Pons (tissue), 1 donor: ENCODE data around the gene ARAP1.

Source experiments
- DNase-seq: peaks from one replicate; pipeline ENCODE4 v3.0.0-alpha.2; 2016; ENCODE audit warnings: low spot score

ARAP1 gene

DNA sequence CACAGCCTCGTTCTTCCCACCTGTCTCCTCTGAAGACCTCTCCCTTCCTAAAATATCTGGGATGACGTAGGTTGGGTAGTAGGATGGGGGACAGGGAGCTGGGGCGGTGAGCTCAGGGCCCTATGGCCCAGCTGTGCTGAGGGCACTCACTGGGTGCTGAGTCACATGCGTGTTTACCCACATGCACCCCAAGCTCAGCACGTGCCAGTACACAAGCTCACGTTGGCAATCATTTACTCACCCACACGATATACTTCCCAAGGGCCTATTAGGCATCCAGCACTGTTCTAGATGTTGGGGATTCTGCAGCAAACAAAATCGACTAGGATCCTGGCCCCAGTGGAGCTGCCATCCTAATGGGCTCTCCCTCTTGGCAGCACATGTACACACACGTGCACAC is 28.7 kb downstream of the ARAP1 start:
- no peak for DNase-seq

DNA sequence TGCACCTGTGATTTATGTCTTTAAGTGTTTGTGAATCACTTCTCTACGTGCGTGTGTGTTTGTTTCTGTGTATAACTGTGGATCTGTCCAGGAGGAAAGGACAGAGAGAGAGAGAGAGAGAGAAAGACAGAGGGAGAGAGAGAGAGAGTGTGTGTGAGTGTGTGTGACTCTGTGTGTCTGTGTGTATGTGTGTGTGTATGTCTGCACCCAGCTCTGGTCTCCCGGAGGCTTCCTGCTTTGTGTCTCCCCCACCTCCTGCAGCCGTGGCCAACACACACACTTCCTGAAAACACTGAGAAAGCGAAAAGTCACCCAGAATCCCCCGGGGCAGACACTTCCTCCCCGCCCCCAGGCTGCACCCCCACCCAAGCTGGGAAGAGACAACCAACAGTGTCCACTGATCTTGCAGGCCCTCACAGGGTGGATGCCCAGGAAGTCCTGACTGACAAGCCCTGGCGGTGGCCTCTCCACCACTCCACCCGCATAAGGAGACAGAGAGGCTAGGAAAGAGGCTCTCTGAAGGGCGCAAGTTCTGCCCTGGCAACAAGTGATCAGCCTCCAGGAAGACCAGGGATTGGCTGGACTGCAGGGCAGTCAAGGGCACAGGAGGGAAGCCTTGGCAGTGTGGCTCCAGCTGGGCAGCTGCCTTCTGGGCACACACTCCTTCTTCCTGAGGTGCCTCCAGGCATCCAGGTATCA is 30.0 kb downstream of the ARAP1 start:
- DNase-seq, result peak; percentile 91

DNA sequence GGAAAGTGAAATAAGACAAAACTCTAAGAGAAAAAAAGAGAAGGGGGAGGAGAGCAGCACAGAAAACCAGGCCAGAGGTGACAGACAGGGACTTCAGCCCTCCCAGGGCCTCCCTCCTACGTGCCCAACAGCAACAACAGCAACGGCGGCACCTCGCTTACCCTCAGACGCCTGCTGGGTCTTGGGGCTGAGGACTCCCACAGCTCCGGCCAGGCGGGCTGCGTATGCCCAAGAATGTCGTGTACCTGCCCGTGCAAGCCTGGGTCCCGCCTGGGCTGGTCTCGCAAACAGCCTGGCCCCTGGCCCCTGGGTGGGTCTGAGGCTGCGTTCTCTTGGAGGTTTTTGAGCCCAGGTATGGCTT is 30.5 kb downstream of the ARAP1 start:
- no peak for DNase-seq

DNA sequence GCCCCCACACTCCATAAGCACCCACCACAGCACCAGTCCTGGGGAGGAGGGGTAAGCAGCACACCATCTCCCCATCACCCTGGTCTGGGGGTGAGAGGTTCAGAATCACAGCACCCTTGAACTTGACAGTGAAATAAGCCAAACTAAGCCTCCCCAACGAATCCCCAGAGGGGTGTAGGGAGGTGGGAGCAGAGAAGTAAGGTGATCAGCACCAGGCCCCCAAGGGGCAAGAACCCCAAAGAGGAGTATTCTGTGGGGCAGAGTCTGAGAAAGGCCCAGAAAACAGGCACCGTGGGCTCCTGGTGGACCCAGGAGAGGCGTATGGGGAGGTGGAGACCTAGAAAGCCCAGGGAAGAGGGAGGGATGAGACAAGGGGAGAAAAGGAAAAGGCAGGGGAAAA is 30.9 kb downstream of the ARAP1 start:
- no peak for DNase-seq

DNA sequence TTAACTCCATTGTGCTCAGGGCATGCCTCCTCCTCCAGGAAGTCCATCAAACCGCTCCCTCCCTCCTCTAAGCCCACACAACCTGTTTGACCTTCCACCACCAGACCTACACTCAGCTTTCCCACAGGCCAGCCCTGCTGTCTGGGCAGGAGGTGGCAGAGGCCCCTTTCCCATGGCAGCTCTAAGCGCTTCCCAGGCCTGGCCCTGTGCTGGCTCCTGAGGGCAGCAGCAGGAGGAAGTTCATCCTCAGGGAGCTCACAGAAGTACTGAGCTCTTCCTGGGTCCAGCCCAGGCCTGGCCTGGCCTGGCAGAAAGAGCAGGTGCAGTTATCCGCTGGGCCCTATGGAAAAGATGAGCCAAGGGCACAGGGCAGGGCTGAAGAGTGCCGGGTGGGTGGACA is 31.4 kb downstream of the ARAP1 start:
- DNase-seq, result no peak

DNA sequence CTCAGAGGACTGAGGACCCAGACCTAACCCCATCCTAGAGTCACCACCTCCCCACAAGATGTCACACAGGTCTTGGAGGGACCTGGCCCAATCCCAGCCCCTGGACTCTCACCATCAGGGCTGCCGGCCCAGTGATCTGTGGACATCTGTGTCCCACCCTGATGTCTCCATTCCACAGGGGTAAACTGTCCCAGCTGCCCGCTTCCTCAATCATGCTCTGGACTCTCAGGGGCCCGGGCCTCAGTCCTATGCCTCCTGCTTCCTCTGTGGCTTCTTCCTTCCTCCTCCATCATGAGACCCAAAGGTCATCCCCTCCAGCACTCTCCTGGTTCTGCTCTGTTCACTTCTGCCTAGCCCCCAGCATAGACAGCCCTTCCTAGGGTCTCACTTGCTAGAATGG is 32.2 kb downstream of the ARAP1 start:
- peak; percentile 60 for DNase-seq

DNA sequence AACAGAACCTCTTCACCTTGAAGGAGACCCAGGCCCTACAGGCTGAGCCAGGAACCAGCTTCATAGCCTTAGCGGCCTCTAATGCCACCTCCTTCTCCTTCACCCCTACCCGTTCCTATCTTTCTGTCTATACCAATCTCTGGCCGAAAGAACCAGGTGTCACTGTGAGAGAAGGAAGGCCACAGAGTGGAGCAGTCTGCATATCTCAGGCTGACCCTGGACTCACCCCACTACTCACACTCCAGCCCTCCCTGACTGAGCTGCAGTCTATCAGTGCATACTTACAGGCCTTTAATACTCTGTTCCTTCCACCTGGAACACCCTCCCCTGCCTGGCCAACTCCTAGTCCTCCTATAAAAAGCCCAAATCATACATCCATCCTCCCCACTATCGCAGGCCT is 32.7 kb downstream of the ARAP1 start:
- no peak for DNase-seq

DNA sequence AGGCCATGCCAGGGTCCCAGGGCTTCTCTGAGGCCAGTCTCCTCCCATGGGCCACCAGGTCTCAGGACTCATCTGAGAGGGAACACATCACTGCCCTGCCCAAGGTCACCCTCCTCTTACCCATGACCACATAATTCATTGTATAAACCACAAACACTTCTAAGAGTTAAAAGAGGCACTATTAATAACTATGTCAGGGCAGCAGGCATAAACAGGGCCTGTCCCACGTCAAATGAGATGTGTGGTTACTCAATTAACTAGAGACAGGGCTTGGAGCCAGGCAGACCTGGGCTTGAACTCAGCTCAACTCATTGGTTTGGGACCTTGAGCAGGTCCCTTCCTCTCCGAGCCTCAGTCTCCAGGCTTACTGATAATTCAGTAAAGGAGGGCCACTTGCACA is 33.1 kb downstream of the ARAP1 start:
- no peak for DNase-seq

DNA sequence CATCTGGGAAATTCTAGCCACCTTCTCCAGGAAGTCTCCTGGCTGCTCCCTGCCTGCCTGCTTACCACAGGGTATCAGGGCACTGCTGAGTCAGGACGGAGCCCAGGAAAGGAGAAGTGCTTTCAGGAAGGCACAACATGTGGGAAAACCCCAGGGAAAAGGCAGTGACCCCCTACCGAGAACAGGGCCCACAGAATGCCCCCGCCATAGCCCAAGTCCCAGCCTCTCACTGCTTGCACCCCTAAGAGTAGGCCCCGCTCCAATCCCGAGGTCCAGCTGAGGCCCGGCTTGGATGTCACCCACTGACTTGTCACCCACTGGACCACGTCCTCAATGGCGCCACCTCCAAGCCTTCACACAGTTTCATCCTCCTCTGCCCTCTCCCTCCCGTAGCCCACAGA is 34.1 kb downstream of the ARAP1 start:
- DNase-seq, result no peak

DNA sequence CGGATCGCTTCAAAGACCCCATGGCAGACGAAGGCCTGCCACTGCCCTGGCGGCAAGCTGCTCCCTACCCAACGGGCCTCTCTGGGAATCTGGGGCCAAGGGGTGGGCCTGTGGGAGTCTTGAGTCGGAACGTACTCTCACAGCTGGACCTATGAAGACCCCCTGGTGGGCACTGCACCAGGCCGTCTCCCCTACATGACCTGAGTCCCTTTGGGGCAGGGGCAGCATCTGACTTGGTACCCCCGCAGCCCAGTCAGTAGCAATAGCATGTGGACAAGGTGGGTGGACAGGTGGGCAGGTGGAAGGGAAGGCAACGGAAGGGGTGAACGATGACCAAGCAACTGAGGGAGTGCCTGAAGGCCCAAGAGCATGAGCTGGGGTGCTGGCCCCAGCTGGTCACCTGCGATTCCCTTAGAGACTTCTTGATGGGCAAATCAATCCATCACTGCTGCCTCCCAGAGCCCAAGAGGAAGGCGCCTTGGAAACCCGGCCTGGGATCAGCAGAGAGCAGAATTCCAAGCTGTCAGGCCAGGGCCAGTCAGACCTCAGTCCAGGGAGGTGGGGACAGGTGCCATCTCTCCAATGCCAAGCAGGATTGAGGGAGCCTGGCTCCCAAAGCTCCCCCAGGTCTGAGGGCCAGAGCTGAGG is 35.3 kb downstream of the ARAP1 start:
- DNase-seq, result no peak

DNA sequence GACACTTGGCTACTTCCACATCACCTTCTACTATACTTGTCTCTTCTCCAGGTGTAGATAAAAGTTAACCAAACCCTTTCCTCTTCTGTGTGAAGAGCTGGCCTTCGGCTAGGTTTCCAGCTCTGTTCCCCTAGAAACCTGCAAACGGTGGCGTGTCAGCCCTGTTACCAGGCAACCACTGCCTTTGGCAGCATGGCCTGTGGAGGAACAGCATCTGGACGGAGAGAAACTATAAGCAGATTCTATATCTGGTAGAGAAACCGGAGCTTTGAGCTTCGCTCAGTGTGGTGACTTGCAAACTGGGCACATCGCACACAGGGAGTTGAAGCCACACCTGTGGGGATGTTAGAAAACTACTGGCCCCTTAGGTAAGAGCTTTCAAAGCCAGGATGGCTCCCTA is 35.9 kb downstream of the ARAP1 start:
- no peak for DNase-seq

DNA sequence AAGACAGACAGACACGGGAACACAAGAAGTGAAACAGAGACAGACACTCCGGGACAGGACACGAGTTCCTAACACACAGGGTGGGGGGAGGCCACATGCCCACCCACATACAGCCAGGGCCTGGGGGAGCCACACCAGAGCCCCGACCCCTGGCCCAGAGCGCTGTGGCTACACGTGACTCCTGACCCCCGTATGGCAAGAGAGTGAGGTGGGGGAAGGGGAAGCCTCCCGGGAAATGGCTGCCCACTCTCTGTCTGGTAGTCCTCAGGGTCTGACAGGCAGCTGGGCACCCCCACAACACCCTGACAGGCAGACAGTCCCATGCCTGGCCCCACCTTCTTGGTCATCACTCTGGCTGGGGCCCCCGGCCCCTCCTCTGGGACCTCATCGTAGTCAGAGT is 39.4 kb downstream of the ARAP1 start:
- no peak for DNase-seq

DNA sequence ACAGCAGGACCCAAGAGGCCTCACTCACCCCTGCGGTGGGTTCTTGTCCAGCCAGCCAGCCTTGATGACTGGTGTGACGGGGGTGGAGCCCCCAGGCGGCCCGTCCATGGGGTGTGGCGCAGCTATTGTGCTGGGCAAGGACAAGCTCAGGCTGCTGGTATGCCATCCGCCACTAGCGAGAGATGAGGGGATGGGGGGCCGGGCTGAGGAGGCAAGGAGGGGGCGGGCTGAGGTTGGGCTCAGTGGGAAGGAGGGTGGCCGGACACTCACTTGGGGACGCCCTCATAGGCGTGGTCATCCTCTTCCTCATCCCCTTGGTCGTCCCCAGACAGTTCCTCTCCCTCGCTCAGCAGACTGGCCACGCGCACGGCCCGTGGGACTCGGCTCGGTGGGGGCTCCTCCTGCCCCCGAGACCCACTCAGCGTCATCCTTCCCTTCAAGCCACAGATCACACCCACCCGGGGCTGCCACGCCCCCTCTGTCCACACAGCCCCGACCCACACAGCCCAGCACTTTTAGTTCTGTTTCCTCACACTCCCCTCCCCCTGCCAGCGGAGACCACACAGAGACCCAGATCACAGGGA is 39.9 kb downstream of the ARAP1 start:
- peak; percentile 84 for DNase-seq

DNA sequence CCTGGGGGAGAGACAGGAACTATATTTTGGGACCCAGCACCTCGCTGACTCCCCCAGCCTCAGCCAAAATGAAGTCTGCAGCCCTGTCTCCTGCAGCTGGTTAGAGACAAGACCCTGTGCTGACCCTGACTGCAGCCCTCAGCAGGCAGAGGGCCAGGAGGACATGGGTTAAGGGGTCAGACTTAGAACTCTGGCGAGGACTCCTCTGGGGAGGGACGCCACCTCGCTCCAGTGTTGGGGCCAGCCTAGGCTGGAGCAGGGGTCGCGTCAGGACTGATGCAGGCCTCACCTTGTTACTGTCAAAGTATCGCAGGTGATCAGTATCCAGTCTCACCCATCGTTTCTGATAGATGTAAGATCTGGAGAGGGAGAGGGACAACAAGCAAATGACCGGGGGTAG is 41.1 kb downstream of the ARAP1 start:
- DNase-seq, result no peak

DNA sequence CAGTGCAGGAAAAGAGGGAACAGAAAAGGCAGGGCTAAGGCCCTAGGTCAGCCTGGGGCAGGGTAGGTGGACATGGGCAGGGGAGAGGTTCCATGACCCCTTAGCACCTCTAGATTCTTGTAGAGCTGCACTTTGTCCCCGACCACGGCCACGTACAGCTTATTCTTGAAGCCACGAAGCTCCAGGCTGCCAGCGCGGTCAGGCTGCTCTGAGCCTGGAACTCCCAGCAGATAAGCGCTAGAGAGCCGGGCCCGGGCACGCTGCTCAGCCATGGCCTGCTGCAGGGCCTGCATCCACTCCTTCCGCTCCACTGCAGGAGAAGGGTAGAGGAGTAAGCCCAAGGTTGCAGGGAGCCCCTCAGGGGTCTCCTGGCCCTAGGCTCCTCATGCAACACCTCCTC is 41.9 kb downstream of the ARAP1 start:
- DNase-seq, result no peak

DNA sequence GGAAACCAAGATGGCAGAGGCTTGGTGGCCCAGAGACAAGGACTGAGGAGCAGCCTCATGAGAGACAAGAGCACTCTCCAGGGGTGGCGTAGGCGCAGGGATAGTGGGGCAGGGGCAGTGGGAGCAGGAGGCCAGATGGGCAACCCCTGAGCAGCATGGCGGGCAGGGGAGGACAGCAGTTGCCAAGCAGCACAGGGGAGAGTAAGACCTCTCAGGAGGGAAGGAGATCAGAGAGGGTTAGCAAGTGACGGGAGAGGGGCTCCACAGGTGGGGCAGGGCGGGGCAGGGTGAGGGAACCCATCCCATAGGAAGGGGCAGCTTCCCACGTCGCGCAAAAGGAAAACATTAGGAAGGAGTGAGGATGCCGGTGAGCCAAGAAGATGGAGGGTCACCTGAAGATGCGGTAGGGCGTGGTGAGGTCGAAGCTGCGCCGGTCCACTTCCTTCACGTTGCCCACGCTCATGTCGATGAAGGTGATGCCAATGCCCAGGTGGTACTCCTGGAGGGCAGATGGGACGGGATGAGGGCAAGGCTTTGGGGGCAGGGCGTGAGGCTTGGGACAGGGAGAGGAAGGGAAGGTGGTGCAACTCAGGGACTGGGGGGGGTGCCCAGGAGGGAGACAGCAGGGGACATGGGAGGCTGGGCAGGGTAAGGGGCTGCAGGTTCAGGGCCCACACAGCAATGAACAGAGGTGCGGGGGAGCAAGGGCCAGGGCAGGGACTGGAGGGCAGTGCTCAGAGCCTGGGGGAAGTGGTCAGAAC is 42.5 kb downstream of the ARAP1 start:
- DNase-seq, result no peak

DNA sequence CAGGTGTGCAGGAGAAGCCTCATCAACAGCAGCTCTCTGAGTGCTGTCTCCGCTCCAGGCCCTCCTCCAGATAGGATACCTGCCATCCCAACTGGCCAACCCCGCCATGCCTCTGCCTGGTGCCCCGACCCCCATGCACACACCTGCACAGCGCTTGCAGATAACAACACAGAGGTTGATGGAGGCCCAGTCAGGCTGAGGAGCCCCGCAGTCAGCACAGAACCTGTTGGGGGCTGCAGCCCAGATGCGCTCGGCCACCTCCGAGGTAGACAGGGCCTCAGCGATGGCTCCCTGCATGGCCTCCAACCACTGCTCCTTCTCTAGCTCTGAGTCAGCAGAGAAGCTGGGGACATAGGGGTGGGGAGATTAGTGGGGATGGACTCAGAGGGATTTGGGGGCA is 45.2 kb downstream of the ARAP1 start:
- DNase-seq, result no peak

DNA sequence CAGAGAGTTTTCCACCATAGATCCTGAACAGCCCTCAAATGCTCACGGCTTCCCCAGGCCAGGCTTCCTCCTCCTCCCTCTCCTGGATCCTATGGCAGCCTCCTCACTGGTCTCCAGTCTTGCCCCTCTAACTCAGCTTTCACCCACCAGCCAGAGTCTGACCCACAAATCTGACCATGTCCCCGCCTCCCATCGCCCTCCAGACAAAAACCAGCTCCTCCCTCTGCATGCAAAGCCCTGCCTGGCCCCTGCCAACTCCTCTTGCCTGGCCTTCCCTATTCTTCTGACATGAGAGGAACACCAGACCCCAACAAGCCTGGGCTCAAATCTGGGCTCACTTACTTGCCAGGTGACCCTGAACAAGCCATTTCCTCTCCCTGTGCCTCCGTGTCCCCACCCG is 45.6 kb downstream of the ARAP1 start:
- no peak for DNase-seq

DNA sequence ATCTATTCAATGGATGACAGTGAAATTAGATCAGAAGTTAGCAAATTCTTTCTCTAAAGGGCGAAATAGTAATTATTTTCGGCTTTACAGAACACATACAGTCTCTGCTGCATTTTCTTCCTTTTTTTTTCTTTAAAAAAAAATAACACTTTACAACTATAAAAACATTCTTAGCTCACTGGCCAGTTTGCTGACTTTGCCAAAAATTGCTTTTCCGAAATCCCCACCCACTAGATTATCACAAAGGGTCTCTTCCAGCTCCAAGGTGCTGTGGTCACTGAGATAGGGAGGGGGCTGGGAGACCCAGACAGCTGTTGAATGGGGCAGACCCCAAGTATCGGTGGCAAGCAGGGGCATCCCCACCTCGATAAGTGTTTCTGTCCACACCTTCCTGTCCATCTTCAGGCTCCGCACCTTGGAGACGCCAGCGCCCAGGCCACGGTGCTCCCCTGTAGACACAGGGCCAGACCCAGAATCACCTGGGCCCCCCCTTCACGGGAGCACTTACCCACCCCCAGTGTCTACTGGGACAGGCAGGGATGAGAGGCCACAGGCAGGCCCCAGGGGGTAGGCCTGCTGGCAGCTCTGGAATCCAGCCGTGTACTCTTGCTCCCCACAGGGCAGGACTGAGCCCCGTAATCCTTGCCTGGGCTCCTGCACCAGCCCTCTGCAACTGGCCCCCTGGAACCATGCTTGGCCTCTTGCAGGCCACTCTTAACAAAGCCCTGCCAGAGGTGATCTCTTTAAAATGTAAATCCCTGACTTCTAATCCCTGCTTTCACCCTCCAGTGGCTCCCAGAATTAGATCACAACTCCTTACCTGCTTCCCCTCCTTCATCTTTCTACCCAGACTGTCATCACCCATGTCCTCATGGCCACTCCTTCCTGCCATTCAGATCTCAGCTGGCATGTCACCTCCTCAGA is 46.5 kb downstream of the ARAP1 start:
- no peak for DNase-seq

DNA sequence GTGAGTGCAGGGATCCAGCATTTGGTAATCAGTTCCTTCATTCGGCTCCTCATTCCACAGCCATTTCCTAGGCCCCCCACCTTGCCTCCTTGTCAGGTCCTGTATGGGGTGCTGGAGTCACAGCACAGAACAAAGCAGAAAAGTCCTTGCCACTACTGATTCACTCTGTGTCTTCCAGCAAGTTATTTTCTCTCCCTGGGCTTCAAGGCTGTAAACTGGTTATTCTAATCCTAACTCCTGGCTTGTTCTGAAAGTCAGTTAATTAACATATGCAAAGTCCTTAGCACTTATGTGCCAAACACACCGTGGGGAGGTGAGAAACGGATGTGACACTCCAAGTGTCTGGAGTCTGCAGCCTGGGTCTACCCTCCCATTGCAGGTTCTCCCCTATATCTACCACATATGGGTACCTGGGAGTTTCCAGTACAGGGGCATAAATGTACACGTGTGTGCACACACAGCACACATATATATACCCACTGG is 47.4 kb downstream of the ARAP1 start:
- no peak for DNase-seq

DNA sequence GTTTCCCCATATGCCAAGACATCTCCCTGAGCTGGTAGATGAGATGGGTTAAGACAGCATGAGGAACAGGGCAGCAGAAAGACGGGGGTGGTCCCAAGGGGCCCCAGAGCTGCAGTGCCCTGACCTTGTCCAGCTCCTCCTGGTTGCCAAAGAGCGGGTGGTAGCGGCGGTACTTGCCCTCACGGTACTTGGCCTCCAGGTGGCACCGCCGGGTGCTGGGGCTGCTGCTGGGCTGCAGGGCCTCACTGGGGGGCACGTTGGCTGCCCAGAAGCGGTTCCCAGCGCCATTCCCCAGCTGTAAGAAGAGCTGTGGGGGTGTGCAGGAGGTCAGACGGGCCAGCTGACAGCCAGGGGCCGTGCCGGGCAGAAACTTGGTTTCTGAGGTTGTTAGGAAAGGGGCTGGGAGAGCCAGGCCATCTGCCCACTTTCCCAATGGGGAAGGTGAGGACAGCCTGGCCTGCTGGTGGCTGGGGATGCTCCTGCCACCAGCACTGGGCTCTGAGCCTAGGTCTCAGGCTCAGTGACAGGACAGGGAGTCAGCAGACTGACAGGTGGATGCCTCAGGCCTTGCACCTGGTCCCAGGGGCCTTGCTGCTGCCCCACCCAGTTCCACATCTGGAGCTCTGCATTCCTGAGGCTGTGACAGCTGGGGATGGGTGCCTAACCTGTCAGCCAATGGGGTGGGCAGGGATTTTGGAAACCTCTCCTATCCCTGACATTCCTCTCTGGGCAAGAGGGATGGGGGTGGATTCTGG is 48.0 kb downstream of the ARAP1 start:
- no peak for DNase-seq
